Measurements from ENCODE around the gene BBIP1. TPM values are rescaled to one million over a fixed set of nuclear protein-coding genes. Genes with fewer than 3 reads are reported as not detected.

BBIP1 gene, protein sequence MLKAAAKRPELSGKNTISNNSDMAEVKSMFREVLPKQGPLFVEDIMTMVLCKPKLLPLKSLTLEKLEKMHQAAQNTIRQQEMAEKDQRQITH
- polyA plus RNA-seq = 10 to 100 TPM in 2 of 3 donors, 1 to 10 TPM in 1; 5.8 to 36.7 (median 18.0) TPM

DNA sequence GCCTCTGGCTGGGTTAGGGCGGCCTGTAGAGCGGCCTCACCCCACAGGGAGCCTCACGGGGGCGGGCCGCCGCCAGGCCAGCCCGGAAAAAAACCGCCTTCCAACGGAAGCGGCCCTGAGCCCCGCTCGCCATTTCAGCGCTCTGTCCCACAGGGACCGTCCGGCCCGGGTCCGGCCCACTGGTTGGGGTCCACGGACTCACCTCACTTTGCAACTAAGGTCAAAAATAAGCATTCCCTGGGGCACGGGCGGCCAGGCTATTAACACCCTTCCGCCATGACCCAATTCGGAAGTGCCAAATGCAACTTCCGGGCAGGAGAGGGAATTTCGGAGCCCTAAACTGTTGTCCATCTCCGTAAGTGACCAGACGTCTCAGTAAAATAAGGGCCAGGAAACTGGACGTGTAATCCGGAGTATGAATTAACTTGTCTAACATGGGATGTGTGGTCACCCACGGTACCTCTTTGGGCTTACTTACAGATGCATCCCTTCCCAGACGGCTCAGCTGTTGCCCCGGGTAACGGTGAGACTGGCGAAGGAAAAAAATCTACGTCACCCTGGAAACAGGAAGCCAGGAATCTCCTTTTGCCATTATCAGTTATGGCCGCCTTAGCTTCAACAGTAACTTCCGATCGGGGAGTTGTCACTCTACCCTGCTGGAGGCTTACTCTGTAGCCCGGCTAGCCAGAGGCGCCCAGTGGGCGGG is at the start of gene BBIP1:
Gene BBIP1, minus strand, starts transcription at position 538 of the 706 bp plus-strand sequence. CDS start 1,023 bp downstream, outside the sequence.
- H3K27ac ChIP-seq (ENCODE audit: low read depth, low read length) = peak within 1 kb of the TSS; percentile 94
- 0% methylated on average over 36 to 40 of the region's 40 CpGs for WGBS, 3 donors

DNA sequence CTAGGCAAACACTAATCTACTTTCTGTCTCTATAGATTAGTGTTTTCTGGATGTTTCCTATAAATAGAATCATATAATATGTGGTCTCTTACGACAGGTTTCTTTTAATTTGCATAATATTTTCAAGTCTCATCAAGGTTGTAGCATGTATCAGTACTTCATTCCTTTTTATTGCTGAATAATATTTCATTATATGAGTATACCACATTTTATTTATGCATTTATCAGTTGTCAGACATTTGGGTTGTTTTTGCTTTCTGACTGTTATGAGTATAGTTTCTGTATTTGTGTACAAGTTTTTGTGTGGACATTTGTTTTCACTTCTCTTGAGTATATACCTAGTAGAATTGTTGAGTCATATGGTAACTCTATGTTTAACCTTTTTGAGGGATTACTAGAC is 48.7 kb upstream of the BBIP1 start:
- WGBS, 3 donors = 0% methylated on average over 1 of the region's 1 CpG
- H3K27ac ChIP-seq (ENCODE audit: low read depth, low read length) = no peak overlapping the region

DNA sequence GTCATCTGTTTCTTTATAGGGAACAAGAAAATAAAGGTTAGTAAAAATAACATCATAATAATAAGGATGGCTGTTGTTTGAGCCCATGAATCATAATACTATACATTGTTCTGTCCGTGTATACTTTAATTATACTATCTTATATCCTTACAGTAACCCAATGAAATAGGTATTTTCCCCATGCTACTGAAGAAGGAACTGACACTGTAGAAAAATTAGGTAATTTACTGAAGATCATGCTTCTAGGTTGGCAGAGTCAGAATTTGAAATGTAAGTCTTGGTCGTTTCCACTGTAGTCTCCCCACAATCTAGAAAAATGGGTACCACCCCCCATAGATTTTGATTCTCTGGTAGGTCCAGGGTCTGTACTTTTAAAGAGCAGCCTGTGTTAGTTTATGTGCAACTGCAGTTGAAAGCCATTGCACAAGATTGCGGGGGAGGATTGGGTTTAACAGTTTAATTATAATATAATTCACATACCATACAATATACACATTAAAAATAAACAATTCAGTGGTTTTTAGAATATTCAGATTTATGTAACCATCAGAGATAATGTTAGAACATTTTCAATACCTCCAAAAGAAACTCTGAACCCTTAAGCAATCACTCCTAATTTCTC is 48.1 kb upstream of the BBIP1 start:
- 71 to 83% (median 74%) methylated on average over 3 of the region's 3 CpGs for WGBS, 3 donors
- no peak overlapping the region for H3K27ac ChIP-seq (ENCODE audit: low read depth, low read length)

- no peak overlapping the region for H3K27ac ChIP-seq (ENCODE audit: low read depth, low read length)
- WGBS, 3 donors = 88 to 97% (median 90%) methylated on average over 1 of the region's 1 CpG
These were observed 47.2 kb upstream of the BBIP1 start for GRCh38 chr10:110966146-110966545.

GRCh38 chr10:110965216-110965615 is 46.2 kb upstream of the BBIP1 start:
- no peak overlapping the region for H3K27ac ChIP-seq (ENCODE audit: low read depth, low read length)

GRCh38 chr10:110964681-110965080 is 45.7 kb upstream of the BBIP1 start:
- 92 to 97% (median 97%) methylated on average over 5 of the region's 5 CpGs for WGBS, 3 donors
- H3K27ac ChIP-seq (ENCODE audit: low read depth, low read length) = no peak overlapping the region

GRCh38 chr10:110963162-110963561 is 44.2 kb upstream of the BBIP1 start:
- 48 to 87% (median 81%) methylated on average over 2 of the region's 2 CpGs for WGBS, 3 donors

DNA sequence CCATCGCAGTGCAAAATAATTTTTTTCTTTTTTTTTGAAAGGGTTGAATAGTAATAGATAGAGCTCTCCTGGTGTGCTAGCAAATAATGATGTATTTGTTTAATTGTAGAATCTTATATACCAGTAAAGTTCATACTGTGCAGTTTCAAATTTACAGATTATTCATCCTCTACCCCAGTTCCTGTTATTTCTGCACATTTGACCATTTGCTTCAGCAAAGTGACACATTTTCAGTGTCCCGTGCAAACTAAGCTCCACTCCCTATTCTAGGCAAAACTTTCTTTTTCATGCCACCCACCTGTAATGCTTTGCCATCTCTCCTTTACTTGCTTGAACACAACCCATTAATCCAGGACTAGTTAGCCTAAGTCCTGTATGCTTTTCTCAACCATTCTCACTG is 43.5 kb upstream of the BBIP1 start:
- WGBS, 3 donors = 75 to 90% (median 88%) methylated on average over 2 of the region's 2 CpGs
- no peak overlapping the region for H3K27ac ChIP-seq (ENCODE audit: low read depth, low read length)

More at GRCh38 chr10:110963162-110963561, 44.2 kb upstream of the BBIP1 start:
- no peak overlapping the region for H3K27ac ChIP-seq (ENCODE audit: low read depth, low read length)

- H3K27ac ChIP-seq (ENCODE audit: low read depth, low read length) = no peak overlapping the region
- 47 to 97% (median 94%) methylated on average over 1 of the region's 1 CpG for WGBS, 3 donors
These were observed 41.3 kb upstream of the BBIP1 start for GRCh38 chr10:110960333-110960712.

- WGBS, 3 donors = 24 to 49% (median 48%) methylated on average over 4 of the region's 4 CpGs
These were observed 40.7 kb upstream of the BBIP1 start for GRCh38 chr10:110959379-110960332.

GRCh38 chr10:110957606-110958005 is 38.6 kb upstream of the BBIP1 start:
- WGBS, 3 donors = 65 to 83% (median 74%) methylated on average over 1 of the region's 1 CpG
- H3K27ac ChIP-seq (ENCODE audit: low read depth, low read length) = no peak overlapping the region

More at GRCh38 chr10:110959379-110960332, 40.7 kb upstream of the BBIP1 start:
- H3K27ac ChIP-seq (ENCODE audit: low read depth, low read length) = no peak overlapping the region

DNA sequence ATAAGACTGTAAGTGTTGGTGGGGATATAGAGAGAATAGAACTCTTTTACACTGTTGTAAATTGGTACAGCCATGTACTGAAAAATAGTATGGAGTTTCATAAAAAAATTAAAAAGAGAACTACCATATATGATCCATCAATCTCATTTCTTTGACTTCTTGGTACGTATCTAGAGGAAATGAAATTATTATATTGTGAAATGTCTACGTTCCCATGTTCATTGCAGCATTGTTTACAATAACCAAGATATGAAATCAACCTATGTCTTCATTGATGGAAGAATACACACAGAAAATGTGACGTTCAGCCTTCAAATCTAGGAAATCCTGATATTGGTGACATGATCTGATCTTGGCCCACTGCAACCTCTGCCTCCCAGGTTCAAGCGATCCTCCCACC is 32.4 kb upstream of the BBIP1 start:
- 77 to 86% (median 80%) methylated on average over 4 of the region's 4 CpGs for WGBS, 3 donors
- no peak overlapping the region for H3K27ac ChIP-seq (ENCODE audit: low read depth, low read length)

DNA sequence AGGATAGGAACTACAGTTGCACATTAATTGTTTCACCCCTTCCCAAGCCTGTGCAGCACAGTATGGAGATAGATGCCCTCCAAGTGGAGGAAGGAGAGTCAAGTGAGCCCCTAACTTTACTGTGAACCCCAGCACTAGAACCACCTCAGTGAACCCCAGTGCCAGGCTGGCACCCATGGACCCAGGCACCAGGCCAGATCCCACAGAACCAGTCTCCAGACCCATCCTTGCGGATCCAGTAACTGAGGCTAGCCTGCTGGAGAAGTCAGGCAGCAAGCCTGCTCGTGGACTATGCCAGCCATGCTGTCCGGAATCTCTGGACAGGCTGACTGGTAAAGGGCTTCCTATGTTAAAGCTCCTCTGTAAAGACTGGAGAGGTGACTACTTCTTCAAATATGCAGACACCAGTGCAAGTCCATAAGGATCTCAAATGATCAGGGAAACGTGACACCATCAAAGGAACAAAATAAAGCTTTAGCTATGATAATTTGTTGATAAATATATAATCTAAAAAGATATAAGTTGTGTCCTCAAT is 28.1 kb upstream of the BBIP1 start:
- 71 to 81% (median 81%) methylated on average over 4 of the region's 4 CpGs for WGBS, 3 donors
- H3K27ac ChIP-seq (ENCODE audit: low read depth, low read length) = no peak overlapping the region

DNA sequence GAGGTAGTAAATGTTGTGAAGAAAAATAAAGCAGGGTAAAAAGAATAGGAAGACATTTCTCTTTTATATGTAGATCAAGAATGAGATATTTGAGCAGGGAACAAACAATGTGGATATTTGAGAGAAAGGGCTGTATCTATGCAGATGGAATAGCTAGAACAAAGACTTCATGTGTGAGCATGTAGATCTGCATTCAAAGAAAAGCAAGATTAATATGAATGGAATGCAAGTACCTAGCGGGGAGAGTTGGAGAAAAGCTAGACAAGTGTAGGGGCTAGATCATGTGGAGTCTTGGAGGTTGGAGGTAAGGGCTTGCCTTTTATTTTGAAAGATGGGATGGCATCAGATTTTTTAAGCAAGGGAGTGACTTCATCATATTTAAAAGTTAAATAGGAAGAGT is 27.5 kb upstream of the BBIP1 start:
- H3K27ac ChIP-seq (ENCODE audit: low read depth, low read length) = no peak overlapping the region
- WGBS, 3 donors = 88 to 97% (median 96%) methylated on average over 1 of the region's 1 CpG

DNA sequence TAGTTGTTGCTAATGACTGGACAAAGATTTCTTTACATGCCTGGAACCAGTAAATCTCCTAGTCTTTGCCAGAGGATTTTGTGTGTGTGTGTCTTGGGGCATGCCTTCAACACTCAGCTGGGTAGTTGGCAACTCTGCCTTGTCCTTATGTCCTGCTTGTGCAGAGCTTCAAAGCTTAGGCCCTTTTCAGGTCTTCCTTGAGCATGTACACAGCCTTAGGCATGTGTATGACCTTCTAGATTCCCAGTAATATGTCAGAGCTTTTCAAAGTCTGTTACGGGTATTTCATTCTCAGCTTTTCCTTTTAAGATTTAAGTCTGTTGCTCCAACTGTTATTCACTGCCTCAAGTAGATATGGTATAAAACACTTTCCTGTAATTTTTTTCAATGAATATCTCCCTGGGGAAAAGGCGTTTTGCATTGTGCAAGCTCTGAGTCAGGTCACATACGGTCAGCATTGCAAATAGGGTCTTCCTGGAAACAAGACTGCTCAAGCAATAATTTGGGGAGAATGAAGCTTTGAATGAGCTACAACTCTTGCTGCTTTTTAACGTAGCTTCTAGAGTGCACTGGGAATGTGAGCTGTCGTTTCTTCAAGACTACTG is 25.9 kb upstream of the BBIP1 start:
- WGBS, 3 donors = 27 to 69% (median 33%) methylated on average over 5 of the region's 5 CpGs
- H3K27ac ChIP-seq (ENCODE audit: low read depth, low read length) = no peak overlapping the region

GRCh38 chr10:110939419-110939818 is 20.4 kb upstream of the BBIP1 start:
- 96 to 97% (median 96%) methylated on average over 4 of the region's 4 CpGs for WGBS, 3 donors
- no peak overlapping the region for H3K27ac ChIP-seq (ENCODE audit: low read depth, low read length)

GRCh38 chr10:110936757-110937156 is 17.8 kb upstream of the BBIP1 start:
- 97 to 98% (median 98%) methylated on average over 18 of the region's 18 CpGs for WGBS, 3 donors
- H3K27ac ChIP-seq (ENCODE audit: low read depth, low read length) = no peak overlapping the region

DNA sequence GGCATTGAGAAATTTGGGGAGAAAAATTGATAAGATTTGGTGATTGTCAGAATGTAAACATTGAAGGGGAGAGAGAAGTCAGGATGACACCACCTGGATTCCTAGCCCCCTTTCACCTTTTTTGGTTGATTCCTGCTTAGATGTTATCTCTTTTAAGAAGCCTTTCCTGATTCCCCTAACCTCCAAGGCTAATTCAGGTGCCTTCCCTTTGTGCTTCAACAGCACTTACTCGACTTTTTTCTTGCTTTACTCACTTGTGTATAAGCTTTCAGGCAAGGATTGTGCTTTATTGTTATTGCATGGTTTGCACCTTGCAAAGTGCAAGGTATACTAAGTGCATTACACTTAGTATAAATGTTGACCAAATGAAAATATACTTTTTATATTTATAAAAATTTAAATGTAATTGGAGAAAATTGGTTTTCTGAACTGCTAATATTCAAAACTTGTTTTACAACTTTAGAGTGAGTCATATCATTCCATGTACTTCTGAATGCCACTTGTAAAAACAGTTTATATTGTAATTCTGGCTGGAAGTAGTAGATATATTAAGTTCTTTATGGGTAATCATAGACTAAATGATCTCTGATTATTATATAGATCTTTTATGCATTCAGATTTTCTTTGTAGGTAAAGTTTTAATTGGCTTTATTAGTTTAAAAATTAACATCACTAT is 13.7 kb upstream of the BBIP1 start:
- H3K27ac ChIP-seq (ENCODE audit: low read depth, low read length) = no peak overlapping the region
- WGBS, 3 donors = 17 to 65% (median 63%) methylated on average over 1 of the region's 1 CpG

All from adipose tissue (tissue), 3 donors.